Endothelial cell (in vitro differentiated cells): ENCODE measurements around the gene FMN2. TPM values are rescaled to one million over a fixed set of nuclear protein-coding genes. Genes with fewer than 3 reads are reported as not detected.

Experiments used
- DNase-seq: peaks from one replicate; pipeline ENCODE4 v3.0.0; 2021; ENCODE audit warnings: low spot score
- H3K27ac Mint-ChIP-seq: one replicate; pipeline ENCODE4 v1.8.0; 2021; ENCODE audit warnings: mixed read lengths, inconsistent platforms; ENCODE audit not compliant: unreplicated experiment
- H3K27me3 Mint-ChIP-seq: one replicate; pipeline ENCODE4 v1.8.0; 2021; ENCODE audit warnings: mild to moderate bottlenecking, moderate library complexity, mixed read lengths, inconsistent platforms; ENCODE audit not compliant: unreplicated experiment
- H3K36me3 Mint-ChIP-seq: one replicate; pipeline ENCODE4 v1.8.0; 2021; ENCODE audit warnings: mild to moderate bottlenecking, low read depth, mixed read lengths, inconsistent platforms; ENCODE audit not compliant: unreplicated experiment
- H3K4me1 Mint-ChIP-seq: one replicate; pipeline ENCODE4 v1.8.0; 2021; ENCODE audit warnings: mild to moderate bottlenecking, mixed read lengths, inconsistent platforms; ENCODE audit not compliant: unreplicated experiment
- H3K4me3 Mint-ChIP-seq: one replicate; pipeline ENCODE4 v1.8.0; 2021; ENCODE audit warnings: mild to moderate bottlenecking, mixed read lengths, inconsistent platforms; ENCODE audit not compliant: unreplicated experiment
- H3K9me3 Mint-ChIP-seq: one replicate; pipeline ENCODE4 v1.8.0; 2021; ENCODE audit warnings: mixed read lengths, inconsistent platforms; ENCODE audit not compliant: unreplicated experiment
- CTCF ChIP-seq: fragments of 200-600 bp; sonication (generic); IDR thresholded peaks from one replicate; pipeline ENCODE4 v1.5.0; 2021; ENCODE audit warnings: antibody characterized with exemption; ENCODE audit not compliant: unreplicated experiment
- total RNA-seq: library from RNA; stranded (reverse); fragmentation: NEBNext Ultra II Directional; extraction: Animal tissue kit (Norgen Biotek cat#: 25700); gene quantifications from one replicate; pipeline ENCODE4 v1.2.1, GENCODE V29; 2021; ENCODE audit not compliant: unreplicated experiment

Gene FMN2
- total RNA-seq, 1 donor from 2014 or later: 2.6 TPM

GRCh38 chr1:240492832-240493440, 401.3 kb downstream of the FMN2 start:
- Mint-ChIP-seq H3K27ac (no peak overlapping the region), H3K4me1 (peaks cover 2% of the 10 kb centered on the region), H3K9me3 (no peaks in the 10 kb centered on the region), H3K27me3 (peaks cover 2% of the 10 kb centered on the region), H3K36me3 (no peaks in the 10 kb centered on the region), H3K4me3 (peak overlapping the region; percentile 28)
- TF ChIP-seq CTCF: peak; percentile 65
- peak; percentile 71 for DNase-seq

- no peak for DNase-seq
- Mint-ChIP-seq H3K4me3 (no peak overlapping the region), H3K9me3 (no peaks in the 10 kb centered on the region), H3K27ac (no peak overlapping the region), H3K4me1 (peaks cover 11% of the 10 kb centered on the region), H3K27me3 (peaks cover 2% of the 10 kb centered on the region), H3K36me3 (no peaks in the 10 kb centered on the region)
- no peak for TF ChIP-seq CTCF
Observed at GRCh38 chr1:240495601-240496000, 403.9 kb downstream of the FMN2 start.

- H3K4me3 Mint-ChIP-seq: no peak overlapping the region
- no peaks in the 10 kb centered on the region for H3K9me3 Mint-ChIP-seq
- DNase-seq: no peak
- peaks cover 11% of the 10 kb centered on the region for H3K4me1 Mint-ChIP-seq
- TF ChIP-seq CTCF: no peak
- H3K27ac Mint-ChIP-seq: no peak overlapping the region
- peaks cover 2% of the 10 kb centered on the region for H3K27me3 Mint-ChIP-seq
- no peaks in the 10 kb centered on the region for H3K36me3 Mint-ChIP-seq
Observed at GRCh38 chr1:240496356-240496755, 404.7 kb downstream of the FMN2 start.

- no peaks in the 10 kb centered on the region for H3K9me3 Mint-ChIP-seq
- no peak overlapping the region for H3K27ac Mint-ChIP-seq
- peaks cover 11% of the 10 kb centered on the region for H3K4me1 Mint-ChIP-seq
- peaks cover 2% of the 10 kb centered on the region for H3K27me3 Mint-ChIP-seq
- no peak for DNase-seq
- no peak overlapping the region for H3K4me3 Mint-ChIP-seq
- no peak for TF ChIP-seq CTCF
- H3K36me3 Mint-ChIP-seq: no peaks in the 10 kb centered on the region
Observed at GRCh38 chr1:240496941-240497340, 405.3 kb downstream of the FMN2 start.

GRCh38 chr1:240497908-240498307, 406.2 kb downstream of the FMN2 start:
- H3K4me3 Mint-ChIP-seq: no peak overlapping the region
- DNase-seq: no peak
- H3K9me3 Mint-ChIP-seq: no peaks in the 10 kb centered on the region
- no peak overlapping the region for H3K27ac Mint-ChIP-seq
- TF ChIP-seq CTCF: no peak
- H3K36me3 Mint-ChIP-seq: no peaks in the 10 kb centered on the region
- peaks cover 11% of the 10 kb centered on the region for H3K4me1 Mint-ChIP-seq
- no peaks in the 10 kb centered on the region for H3K27me3 Mint-ChIP-seq
